Mammary epithelial cell (primary cell): Measurements from ENCODE around the gene KRT14.

Experiments used
- CTCF ChIP-seq, 2 donors: IDR thresholded peaks in 1 of 2; conservative IDR thresholded peaks in 1 of 2; 2 replicates each; pipeline ENCODE4 v1.5.1; 2011 to 2012; ENCODE audit warnings: inconsistent platforms in 2 of 2, low read length in 2 of 2, mild to moderate bottlenecking in 2 of 2, control low read depth in 1 of 2, low read depth in 1 of 2; ENCODE audit not compliant: insufficient read depth in 1 of 2; ENCODE audit errors: extremely low read depth in 1 of 2
- EZH2 ChIP-seq: IDR thresholded peaks from 2 replicates; pipeline ENCODE4 v1.6.1; 2012; ENCODE audit warnings: low read length, inconsistent platforms, borderline replicate concordance

GRCh38 chr17:41595585-41595984 is 8.9 kb upstream of the KRT14 start:
- no peak for TF ChIP-seq CTCF (conservative IDR thresholded peaks at IDR 0.05 in 1 of 2, IDR thresholded peaks at IDR 0.05 in 1 of 2; ENCODE audit: extremely low read depth in 1 of 2, insufficient read depth in 1 of 2, low read depth in 1 of 2, low read length in 2 of 2)
- TF ChIP-seq EZH2, result no peak
